Fibroblast of mammary gland (primary cell): ENCODE results near the gene PDZRN4.

ENCODE experiments used
- DNase-seq: peaks from one replicate; pipeline ENCODE4 v3.0.0-alpha.2; 2010; ENCODE audit warnings: low read depth
- H3K4me3 ChIP-seq: 2 replicates; pipeline ENCODE4 v1.5.1; 2011; ENCODE audit warnings: low read depth, mild to moderate bottlenecking, low read length, moderate library complexity; ENCODE audit not compliant: control insufficient read depth
- CTCF ChIP-seq: conservative IDR thresholded peaks from 2 replicates; pipeline ENCODE4 v1.5.1; 2011; ENCODE audit warnings: low read depth, low read length, inconsistent platforms; ENCODE audit not compliant: control insufficient read depth, insufficient read depth

PDZRN4 gene

GRCh38 chr12:41496009-41496408, 307.9 kb downstream of the PDZRN4 start:
- no peak overlapping the region for H3K4me3 ChIP-seq
- no peak for DNase-seq
- TF ChIP-seq CTCF = no peak

- no peak for TF ChIP-seq CTCF
- DNase-seq = peak; percentile 21
- H3K4me3 ChIP-seq = no peak overlapping the region
These were observed 309.3 kb downstream of the PDZRN4 start for GRCh38 chr12:41497409-41497808.

GRCh38 chr12:41504976-41505375, 316.9 kb downstream of the PDZRN4 start:
- no peak for TF ChIP-seq CTCF

GRCh38 chr12:41507286-41507685, 319.2 kb downstream of the PDZRN4 start:
- DNase-seq = no peak
- H3K4me3 ChIP-seq = no peak overlapping the region
- TF ChIP-seq CTCF = no peak

More at GRCh38 chr12:41504976-41505375, 316.9 kb downstream of the PDZRN4 start:
- DNase-seq = no peak
- no peak overlapping the region for H3K4me3 ChIP-seq

GRCh38 chr12:41509271-41510055, 321.3 kb downstream of the PDZRN4 start:
- H3K4me3 ChIP-seq = no peak overlapping the region
- DNase-seq = no peak
- no peak for TF ChIP-seq CTCF

- H3K4me3 ChIP-seq = no peak overlapping the region
- TF ChIP-seq CTCF = no peak
- DNase-seq = no peak
These were observed 322.4 kb downstream of the PDZRN4 start for GRCh38 chr12:41510470-41510869.

GRCh38 chr12:41511247-41511646, 323.1 kb downstream of the PDZRN4 start:
- TF ChIP-seq CTCF = no peak
- no peak for DNase-seq
- no peak overlapping the region for H3K4me3 ChIP-seq
